PC-9 (cell line): ENCODE measurements around the gene ETF1.

ENCODE experiments used
- CTCF ChIP-seq: fragments of 200-600 bp; sonication (generic); conservative IDR thresholded peaks from 2 replicates; pipeline ENCODE4 v1.6.1; 2017; ENCODE audit warnings: mixed run types, antibody characterized with exemption, mild to moderate bottlenecking, moderate library complexity
- EZH2 ChIP-seq: fragments of 200-600 bp; sonication (generic); IDR thresholded peaks from 2 replicates; pipeline ENCODE4 v1.8.0; 2017; ENCODE audit warnings: antibody characterized with exemption, low read depth

- TF ChIP-seq CTCF (no peak), EZH2 (no peak)
These were observed 3.2 kb downstream of the ETF1 start for GRCh38 chr5:138539791-138540190.
